AG04450 (cell line): ENCODE results near the gene GLTP. TPM values are rescaled to one million over a fixed set of nuclear protein-coding genes. Genes with fewer than 3 reads are reported as not detected.
"Not testable (repeated sequence)": the region's sequence is repeated elsewhere in the genome, so short reads cannot be mapped to it uniquely, and the experiment has no call there.

Experiments
- CTCF ChIA-PET: fragments of 300-600, 350-600 bp; formaldehyde crosslinking; extraction: SDS; loops from one replicate; lab custom pipeline; 2022; ENCODE audit warnings: antibody characterized with exemption, inconsistent platforms; lab: Charles Lee
- POLR2A ChIA-PET: fragments of 350-600 bp; formaldehyde crosslinking; extraction: SDS; loops from one replicate; lab custom pipeline; 2021; ENCODE audit warnings: antibody characterized with exemption, inconsistent platforms; lab: Yijun Ruan, JAX
- DNase-seq: peaks from one replicate; pipeline ENCODE4 v3.0.0-alpha.2; 2011; ENCODE audit warnings: low read depth, low spot score
- H3K27ac ChIP-seq: one replicate; pipeline ENCODE4 v1.5.1; 2012; ENCODE audit warnings: low read depth, low read length, control low read depth
- H3K27me3 ChIP-seq: one replicate; pipeline ENCODE4 v1.6.0; 2012; ENCODE audit warnings: low read length; ENCODE audit not compliant: control insufficient read depth, insufficient read depth
- H3K4me3 ChIP-seq: 2 replicates; pipeline ENCODE4 v1.5.1; 2011; ENCODE audit warnings: mild to moderate bottlenecking, low read depth, low read length, control low read depth
- H3K9me3 ChIP-seq: 2 replicates; pipeline ENCODE4 v1.5.1; 2012; ENCODE audit warnings: low read length; ENCODE audit not compliant: control insufficient read depth, insufficient read depth
- CTCF ChIP-seq: IDR thresholded peaks from 2 replicates; pipeline ENCODE4 v1.5.1; 2011; ENCODE audit warnings: low read depth, low read length, control low read depth, inconsistent platforms
- polyA minus RNA-seq: library from RNA; depleted of rRNA, polyadenylated mRNA; stranded (reverse); fragments of >200 nt; gene quantifications from 2 replicates; pipeline ENCODE4 v1.2.3, GENCODE V29; 2011; rRNA and poly(A)+ RNA removed
- polyA plus RNA-seq: library from polyadenylated mRNA; depleted of rRNA; stranded (reverse); fragments of >200 nt; gene quantifications from 2 replicates; pipeline ENCODE4 v1.2.3, GENCODE V29; 2011; rRNA removed

Gene GLTP
- 28.8 and 30.3 TPM in 2 replicates for polyA plus RNA-seq
- 63.5 and 102 TPM in 2 replicates for polyA minus RNA-seq

- ChIA-PET POLR2A (no interaction called here), CTCF (interaction anchor here (0.7 to 2.7 kb wide), 4 partner anchors 13 to 75 kb away, joined by 3 to 13 read pairs (median 7); no protein-coding TSS in a partner anchor)
- DNase-seq, result no peak
- Histone ChIP-seq H3K9me3 (peaks cover 3% of the 10 kb centered on the region; the same call in 1 of the 2 replicates), H3K4me3 (peak within 1 kb of the TSS; percentile 89), H3K27me3 (no peaks in the 10 kb centered on the region), H3K27ac (peak within 1 kb of the TSS; percentile 11)
- TF ChIP-seq CTCF, result 0 out of 2 replicates have a peak, but pooled peaks have one; percentile 19
Observed at GRCh38 chr12:109880043-109880931, at the start of gene GLTP. Gene GLTP, minus strand, starts transcription at chr12:109880541. Its CDS starts 167 bp downstream, at chr12:109880374.

GRCh38 chr12:109929326-109929725, 49.0 kb upstream of the GLTP start:
- ChIA-PET POLR2A (interaction anchor here (1.1 to 1.4 kb wide), 3 partner anchors 11 to 70 kb away, joined by 3 read pairs; partner anchors contain the start of gene ANKRD13A), CTCF (interaction anchor here (4.0 kb wide), 1 partner anchor 76 kb away, joined by 20 read pairs; no protein-coding TSS in a partner anchor)
- not testable (repeated sequence) for H3K27ac ChIP-seq, H3K9me3 ChIP-seq, DNase-seq, H3K27me3 ChIP-seq, H3K4me3 ChIP-seq

GRCh38 chr12:109928058-109928656, 47.8 kb upstream of the GLTP start:
- no peaks in the 10 kb centered on the region for H3K27me3 ChIP-seq
- no peak for DNase-seq
- TF ChIP-seq CTCF, result no peak
- H3K9me3 ChIP-seq, result no peaks in the 10 kb centered on the region; the same call in 1 of the 2 replicates
- ChIA-PET CTCF (interaction anchor here (0.5 to 4.0 kb wide), 8 partner anchors 10 to 210 kb away, joined by 3 to 20 read pairs (median 3); no protein-coding TSS in a partner anchor), POLR2A (interaction anchor here (0.7 to 1.1 kb wide), 2 partner anchors 12 to 38 kb away, joined by 3 to 5 read pairs; no protein-coding TSS in a partner anchor)
- no peak overlapping the region for H3K27ac ChIP-seq
- H3K4me3 ChIP-seq, result no peak overlapping the region

- H3K27ac ChIP-seq, result no peak overlapping the region
- no peak overlapping the region for H3K4me3 ChIP-seq
- DNase-seq, result no peak
- no peaks in the 10 kb centered on the region for H3K27me3 ChIP-seq
- CTCF ChIA-PET, result interaction anchor here (0.7 to 4.0 kb wide), 7 partner anchors 10 to 122 kb away, joined by 3 to 20 read pairs (median 3); no protein-coding TSS in a partner anchor
- POLR2A ChIA-PET, result no interaction called here
- H3K9me3 ChIP-seq, result no peaks in the 10 kb centered on the region; the same call in 1 of the 2 replicates
- TF ChIP-seq CTCF, result peak; percentile 69
Observed at GRCh38 chr12:109927622-109928021, 47.3 kb upstream of the GLTP start.
